ENCODE measurements around the gene APLN. TPM values are rescaled to one million over a fixed set of nuclear protein-coding genes. Genes with fewer than 3 reads are reported as not detected.

Gene APLN
- total RNA-seq, 2 donors from 2014 or later, result 0.28 to 2.5 TPM

DNA sequence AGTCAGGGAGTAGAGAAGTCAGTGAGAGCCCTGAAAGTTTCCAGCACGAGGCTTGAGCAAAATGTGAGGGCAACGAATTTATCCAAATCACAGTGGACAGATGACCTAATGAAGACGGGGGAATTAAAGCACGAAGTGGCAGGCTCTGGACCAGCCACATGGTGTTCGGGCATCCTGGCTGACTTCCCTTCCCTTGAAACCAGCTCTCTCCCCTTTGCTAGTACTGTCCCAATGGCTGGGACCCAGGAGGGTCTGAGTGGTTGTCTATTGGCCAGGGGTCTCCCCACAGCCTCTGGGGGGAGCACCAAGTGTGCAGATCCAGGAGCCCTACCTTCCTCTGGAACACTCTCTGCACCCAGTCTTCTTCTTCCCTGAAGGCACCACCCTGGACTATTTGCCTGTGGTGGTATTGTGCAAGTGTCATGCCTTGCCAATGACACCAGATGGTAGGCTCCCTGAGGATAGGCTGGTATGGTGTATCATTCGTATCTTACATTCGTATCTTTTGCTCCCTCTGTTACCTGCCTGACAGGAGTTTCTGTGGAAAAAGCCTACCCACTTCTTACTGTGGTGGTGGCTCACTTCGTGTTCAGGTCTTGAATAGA, 2.1 kb downstream of the APLN start:
- ATAC-seq (replicated peaks), result no peak
- H3K4me1 Mint-ChIP-seq, result peaks cover 4% of the 10 kb centered on the region
- no peak overlapping the region for H3K27ac Mint-ChIP-seq
- H3K9me3 Mint-ChIP-seq, result no peaks in the 10 kb centered on the region
- H3K36me3 Mint-ChIP-seq (ENCODE audit: low read depth), result peaks cover 4% of the 10 kb centered on the region
- H3K27me3 Mint-ChIP-seq, result peaks cover 7% of the 10 kb centered on the region
- H3K4me3 Mint-ChIP-seq, result peak overlapping the region; percentile 73

DNA sequence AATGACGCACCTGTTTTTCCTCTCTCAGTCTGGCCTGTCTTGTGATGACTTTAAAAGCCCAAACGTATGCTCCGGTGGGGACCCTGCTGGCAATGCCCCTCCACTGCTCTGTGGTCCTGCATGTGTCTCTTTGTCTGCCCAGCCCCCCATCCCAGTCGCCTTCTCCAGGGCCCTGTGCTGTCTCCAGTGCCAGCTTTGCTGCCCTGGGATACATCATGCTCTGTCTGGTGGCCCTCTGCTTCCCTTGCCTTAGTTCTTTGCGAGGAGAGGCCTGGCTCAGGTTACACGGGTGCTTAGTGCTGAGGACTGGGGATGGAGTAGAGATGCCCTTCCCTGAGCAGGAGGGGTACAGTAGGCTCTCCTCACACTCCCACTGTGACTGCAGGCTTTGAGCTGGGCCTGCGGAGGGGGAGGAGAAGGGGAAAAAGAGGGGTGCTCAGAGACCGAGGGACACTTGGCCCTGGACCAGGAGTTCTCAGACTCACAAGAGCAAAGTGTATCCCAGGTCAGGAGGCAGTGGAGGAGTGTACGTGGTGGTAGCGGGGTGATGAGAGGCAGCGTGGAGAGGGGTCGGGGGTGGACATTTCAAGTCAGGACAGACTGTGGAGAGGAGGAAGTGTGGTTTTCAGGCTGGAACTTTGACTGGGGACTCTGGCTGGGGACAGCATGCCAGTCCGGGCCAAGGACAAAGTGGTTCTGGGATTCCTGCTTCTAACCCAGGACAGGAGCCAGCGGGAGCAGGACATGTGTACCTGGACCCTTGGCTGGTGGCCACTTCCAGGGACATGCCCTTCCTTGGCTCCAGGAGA, 2.8 kb downstream of the APLN start:
- Mint-ChIP-seq H3K36me3 (ENCODE audit: low read depth) (peaks cover 4% of the 10 kb centered on the region), H3K27ac (no peak overlapping the region), H3K4me1 (peaks cover 4% of the 10 kb centered on the region), H3K27me3 (peaks cover 7% of the 10 kb centered on the region), H3K9me3 (no peaks in the 10 kb centered on the region), H3K4me3 (no peak overlapping the region)
- no peak for ATAC-seq (replicated peaks)

DNA sequence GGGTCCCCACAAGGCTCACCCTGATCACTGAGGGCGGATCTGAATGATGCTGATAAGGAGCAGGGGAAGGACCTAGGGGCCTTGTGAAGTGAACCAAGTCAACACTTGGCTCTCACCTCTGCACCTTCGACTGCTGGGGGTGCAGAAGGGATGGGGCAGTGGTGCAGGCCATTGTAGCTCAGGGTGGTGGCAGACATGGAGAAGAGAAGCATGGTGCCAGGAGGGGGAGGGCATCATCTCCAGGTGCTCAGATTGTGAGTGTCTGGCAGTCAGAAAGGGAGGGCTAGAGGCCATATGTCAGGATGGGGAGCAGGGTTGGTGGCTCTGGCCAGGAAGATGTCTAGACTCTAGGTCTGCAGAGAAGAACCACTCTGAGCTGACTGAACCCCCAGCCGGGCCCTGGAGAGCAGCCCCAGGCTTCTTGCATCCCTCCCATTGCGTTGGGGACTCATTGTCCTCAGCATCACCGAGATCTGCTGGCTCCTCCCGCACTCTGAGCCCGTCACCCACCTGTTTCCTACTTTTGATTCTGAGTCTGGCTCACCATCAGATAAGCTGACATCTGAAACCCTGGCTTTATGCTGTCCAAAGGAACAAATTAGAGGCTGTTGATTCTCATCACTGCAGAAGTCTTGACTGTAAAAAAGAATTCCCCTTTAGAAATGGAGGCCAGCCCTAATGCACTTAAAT, 3.8 kb downstream of the APLN start:
- Mint-ChIP-seq H3K4me1 (peaks cover 4% of the 10 kb centered on the region), H3K27me3 (peaks cover 7% of the 10 kb centered on the region), H3K27ac (no peak overlapping the region), H3K9me3 (no peaks in the 10 kb centered on the region), H3K36me3 (ENCODE audit: low read depth) (peaks cover 4% of the 10 kb centered on the region), H3K4me3 (no peak overlapping the region)
- no peak for ATAC-seq (replicated peaks)

DNA sequence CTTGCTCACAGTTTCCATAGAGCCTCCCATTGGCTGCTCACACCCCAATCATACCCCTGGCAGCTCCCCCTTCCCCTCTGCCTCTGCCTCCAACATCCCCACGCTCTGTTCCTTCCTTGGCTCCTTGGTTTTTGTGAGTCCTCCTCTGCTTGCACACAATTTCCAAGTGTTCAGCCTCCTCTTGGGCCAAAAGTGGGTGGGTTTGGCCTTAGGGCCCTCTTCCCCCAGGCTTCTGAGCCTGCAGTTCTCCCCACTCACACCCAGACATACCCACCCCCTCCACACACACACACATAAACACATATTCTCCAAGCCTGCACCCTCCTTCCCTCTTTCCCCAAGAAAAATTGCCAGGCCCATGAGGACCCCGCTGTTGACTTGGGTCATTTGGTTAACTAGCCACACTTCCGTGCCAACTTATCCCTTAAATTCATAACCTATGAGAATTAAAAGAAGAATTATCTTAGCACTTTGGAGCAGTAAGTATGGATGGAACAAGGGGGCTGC, 4.5 kb downstream of the APLN start:
- Mint-ChIP-seq H3K4me1 (no peaks in the 10 kb centered on the region), H3K36me3 (ENCODE audit: low read depth) (no peaks in the 10 kb centered on the region), H3K9me3 (no peaks in the 10 kb centered on the region), H3K27ac (no peak overlapping the region), H3K4me3 (no peak overlapping the region), H3K27me3 (no peaks in the 10 kb centered on the region)
- ATAC-seq (replicated peaks), result no peak

DNA sequence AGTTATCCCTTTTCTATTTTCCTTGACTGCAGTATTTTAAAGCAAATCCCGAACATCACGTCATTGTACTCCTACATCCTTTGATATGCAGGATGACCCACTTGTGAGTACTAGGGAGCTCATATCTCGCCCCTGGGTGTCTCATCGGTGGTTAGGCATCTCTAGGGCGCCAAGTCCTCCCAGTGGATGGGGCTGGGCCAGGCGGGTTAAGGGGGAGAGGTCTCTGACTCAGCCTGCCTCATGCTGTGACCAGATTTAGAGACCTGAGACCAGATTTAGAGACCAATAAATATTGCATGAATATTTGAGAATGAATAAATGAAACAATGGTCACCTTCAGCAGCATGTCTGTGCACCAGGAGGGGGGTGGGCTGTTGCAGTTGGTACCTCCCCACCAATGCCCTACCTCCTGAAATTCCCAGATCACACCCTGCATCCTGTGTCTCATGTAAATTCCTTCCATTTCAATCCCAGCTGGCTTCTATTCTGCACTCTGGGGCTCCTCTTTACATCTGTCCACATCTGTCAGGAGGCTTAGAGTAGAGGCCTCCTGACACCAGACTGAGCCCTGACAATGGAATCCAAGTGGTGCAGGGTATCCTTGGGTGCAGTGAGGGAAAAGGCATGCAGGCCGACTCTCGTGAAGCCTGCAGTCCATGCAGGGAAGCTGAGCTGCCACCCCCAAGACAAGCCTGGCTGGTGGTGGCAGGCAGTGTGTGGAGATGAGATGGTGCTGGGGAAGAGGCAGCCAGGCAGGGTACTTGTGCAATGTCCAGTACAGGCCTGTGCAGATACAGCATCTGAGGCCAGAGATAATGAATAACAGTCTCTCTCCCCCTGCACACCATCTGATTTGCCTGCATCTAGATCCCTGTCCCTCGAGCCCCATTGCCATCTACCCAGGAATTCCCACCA, 5.2 kb downstream of the APLN start:
- no peak overlapping the region for H3K4me3 Mint-ChIP-seq

DNA sequence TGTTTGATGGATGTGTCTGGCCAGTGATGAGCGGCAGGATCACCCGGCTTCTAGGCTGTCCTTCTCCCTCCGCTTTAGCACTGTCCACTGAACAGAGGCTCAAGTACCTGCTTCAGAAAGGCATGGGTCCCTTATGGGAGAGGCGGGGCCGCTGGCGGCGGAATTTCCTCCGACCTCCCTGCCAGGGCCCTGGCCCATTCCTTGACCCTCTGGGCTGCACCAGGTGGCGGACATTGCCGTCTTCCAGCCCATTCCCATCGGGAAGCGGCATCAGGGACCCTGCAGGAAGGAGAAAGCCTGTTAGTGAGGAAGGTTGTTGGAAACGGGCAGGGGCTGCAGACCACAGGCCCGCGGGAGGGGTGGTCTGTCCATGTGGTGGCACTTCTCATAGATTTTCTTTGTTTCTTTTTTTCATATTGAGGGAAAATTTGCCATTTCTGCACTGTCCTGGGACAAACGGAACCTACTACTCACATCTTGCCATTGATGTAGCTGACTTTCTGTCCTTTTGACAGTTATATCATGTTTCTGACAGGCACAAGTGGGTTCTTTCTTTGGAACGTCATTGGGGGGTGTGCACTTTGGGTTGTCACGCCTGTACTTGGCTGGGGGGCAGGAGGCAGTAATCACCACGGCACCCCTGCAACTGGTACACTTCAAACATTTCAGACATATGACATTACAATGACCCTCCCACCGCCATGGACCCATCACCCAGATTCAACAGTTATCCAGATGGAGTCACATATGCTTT, 6.1 kb downstream of the APLN start:
- no peaks in the 10 kb centered on the region for H3K27me3 Mint-ChIP-seq
- no peak overlapping the region for H3K27ac Mint-ChIP-seq
- ATAC-seq (replicated peaks), result no peak
- H3K9me3 Mint-ChIP-seq, result no peaks in the 10 kb centered on the region
- H3K4me3 Mint-ChIP-seq, result no peak overlapping the region
- H3K36me3 Mint-ChIP-seq (ENCODE audit: low read depth), result no peaks in the 10 kb centered on the region
- no peaks in the 10 kb centered on the region for H3K4me1 Mint-ChIP-seq

More for the DNA sequence above, 5.2 kb downstream of the APLN start:
- Mint-ChIP-seq H3K27ac (no peak overlapping the region), H3K27me3 (no peaks in the 10 kb centered on the region), H3K36me3 (ENCODE audit: low read depth) (no peaks in the 10 kb centered on the region), H3K4me1 (no peaks in the 10 kb centered on the region), H3K9me3 (no peaks in the 10 kb centered on the region)
- no peak for ATAC-seq (replicated peaks)

DNA sequence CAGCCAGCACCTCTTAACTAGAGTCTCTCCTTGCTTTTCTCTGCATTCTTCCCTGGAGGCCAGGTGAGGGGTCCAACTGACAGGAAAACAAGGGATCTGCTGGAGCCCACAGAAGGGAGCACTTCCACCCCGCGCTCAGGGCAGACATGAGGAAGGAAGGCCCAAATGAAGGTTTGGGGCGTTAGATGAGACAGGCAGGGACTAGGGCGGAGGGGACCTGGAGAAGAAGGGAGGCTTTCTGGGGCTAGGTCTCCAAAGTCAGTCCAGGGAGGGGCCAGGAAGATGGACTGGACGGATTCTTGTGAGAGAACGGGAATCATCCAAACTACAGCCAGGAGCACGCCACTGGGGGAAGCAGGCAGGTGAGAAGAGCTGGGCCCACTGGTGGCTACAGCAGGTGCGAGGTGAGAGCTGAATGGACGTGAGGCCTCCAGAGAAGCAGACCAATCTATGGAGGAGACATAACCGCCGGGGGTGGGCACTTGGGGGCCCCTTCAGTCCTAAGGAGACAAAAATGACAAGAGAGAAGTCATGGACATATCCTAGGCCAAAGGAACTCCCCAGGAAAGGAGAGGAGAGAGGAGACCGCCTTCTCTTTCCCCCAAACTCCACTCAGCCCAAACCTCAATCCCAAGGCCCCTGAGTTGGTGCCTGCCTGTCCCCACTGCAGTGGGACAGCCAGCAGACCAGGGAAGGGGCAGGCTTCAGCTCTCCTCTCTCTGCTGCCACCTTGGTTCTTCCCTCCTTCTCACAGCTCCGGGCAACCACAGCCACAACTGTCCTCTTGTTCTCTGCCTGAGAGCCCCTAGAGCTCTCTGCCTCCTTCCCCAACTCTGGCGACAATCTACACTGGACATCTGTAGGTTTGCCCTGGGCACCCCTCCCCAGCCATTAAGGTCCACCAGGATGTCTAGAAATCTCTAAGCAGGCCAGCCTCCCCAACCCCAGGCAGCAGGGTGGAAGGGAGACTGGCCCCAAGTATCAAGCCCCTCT, 7.0 kb downstream of the APLN start:
- Mint-ChIP-seq H3K36me3 (ENCODE audit: low read depth) (no peaks in the 10 kb centered on the region), H3K4me3 (no peak overlapping the region), H3K4me1 (no peaks in the 10 kb centered on the region), H3K9me3 (no peaks in the 10 kb centered on the region), H3K27ac (no peak overlapping the region), H3K27me3 (no peaks in the 10 kb centered on the region)
- no peak for ATAC-seq (replicated peaks)

DNA sequence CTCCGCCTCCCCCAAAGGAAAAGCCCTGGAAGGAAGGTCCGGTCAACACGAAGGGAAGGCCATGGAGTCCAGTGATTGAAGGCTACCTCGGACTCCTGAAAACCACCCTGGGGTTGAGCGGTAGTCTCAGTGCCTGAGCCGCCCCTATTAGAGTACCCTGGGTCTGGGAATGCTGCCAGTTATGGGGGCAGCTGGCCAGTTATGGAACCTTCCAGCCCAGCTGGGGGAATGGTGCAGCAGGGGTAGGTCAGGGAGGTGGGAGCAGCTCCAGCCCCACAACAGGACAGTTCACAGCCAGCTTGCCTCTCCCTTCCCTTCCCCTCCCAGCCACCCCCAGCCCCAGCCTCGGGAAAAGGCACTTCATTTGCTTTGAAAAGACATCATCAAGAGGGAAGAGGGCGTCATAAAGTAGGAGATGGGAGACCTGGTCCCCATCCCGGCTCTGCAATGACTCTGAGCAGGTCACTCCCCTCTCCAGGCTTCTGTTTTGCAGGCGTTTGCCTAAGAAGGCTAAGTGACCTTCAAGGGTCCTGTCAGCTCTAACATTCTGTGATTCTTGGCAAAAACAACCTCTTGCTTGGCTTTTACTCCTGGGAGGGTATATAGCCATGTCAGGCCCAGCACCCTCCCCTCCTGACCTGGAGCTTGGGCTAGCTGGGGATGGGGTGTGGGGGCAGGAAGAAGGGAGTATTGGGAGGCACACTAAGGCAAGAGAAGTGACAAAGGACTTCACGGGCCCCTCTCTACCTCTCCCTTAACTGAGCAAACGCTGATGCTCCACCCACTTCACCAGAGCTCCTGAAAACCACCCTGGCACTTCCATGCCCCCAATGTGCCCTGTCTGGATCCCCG, 8.0 kb downstream of the APLN start:
- Mint-ChIP-seq H3K36me3 (ENCODE audit: low read depth) (no peaks in the 10 kb centered on the region), H3K9me3 (no peaks in the 10 kb centered on the region), H3K27ac (no peak overlapping the region), H3K4me3 (no peak overlapping the region), H3K27me3 (no peaks in the 10 kb centered on the region), H3K4me1 (no peaks in the 10 kb centered on the region)
- no peak for ATAC-seq (replicated peaks)

DNA sequence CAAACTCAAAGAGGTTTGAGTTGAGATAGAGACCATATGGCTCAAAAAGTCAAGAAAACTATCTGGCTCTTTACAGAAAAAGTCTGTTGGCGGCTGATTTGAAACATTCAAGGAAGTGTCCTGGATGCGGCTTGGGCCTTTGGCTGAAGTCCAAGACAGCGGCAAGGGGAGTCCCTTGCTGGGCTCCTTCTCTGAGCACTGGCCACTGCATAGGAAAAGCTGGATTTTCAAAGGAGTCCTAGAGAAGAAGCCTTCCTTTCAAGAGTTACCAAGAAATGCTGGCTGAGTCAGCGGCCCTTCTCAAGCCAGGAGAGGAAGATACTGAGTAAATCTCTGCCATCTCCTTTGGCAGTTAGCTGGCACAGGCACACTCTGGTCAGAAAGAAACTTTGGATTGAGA, 12.1 kb downstream of the APLN start:
- ATAC-seq (replicated peaks), result no peak
- Mint-ChIP-seq H3K36me3 (ENCODE audit: low read depth) (no peaks in the 10 kb centered on the region), H3K27ac (no peak overlapping the region), H3K27me3 (no peaks in the 10 kb centered on the region), H3K4me1 (no peaks in the 10 kb centered on the region), H3K4me3 (no peak overlapping the region), H3K9me3 (no peaks in the 10 kb centered on the region)

DNA sequence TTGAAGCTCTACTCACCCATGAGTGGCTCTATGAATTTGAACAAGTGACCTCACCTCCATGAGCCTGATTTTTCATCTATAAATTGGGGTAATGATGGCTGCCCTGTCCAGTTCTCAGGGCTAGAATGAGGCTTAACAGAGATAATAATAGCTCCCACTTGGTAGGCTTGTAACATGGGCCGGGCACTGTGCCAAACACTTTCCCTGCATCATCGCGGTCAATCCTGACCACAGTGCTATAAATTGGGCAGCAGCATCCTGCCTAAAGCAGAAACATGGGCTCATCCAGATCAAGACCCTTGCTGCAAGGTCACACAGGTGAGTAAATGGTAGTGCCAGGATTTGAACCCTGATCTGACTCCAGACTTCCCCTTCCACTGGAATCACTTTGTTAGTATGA, 12.8 kb downstream of the APLN start:
- no peaks in the 10 kb centered on the region for H3K27me3 Mint-ChIP-seq
- no peaks in the 10 kb centered on the region for H3K4me1 Mint-ChIP-seq
- no peaks in the 10 kb centered on the region for H3K36me3 Mint-ChIP-seq (ENCODE audit: low read depth)

DNA sequence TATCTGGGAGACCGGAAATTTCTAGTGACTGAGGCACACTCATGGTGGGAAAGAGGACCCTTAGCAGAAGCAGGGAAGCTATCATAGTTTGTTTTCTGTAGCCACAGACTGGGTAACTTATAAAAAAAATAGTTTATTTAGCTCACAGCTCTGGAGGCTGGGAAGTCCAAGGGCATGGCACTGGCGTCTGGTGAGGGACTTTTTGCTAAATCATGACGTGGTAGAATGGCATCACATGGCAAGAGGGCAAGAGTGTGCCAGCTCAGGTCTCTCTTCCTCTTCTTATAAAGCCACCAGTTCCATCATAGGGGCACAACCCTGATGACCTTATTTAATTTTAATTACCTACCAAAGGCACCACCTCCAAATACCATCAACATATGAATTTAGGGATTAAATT, 13.3 kb downstream of the APLN start:
- no peaks in the 10 kb centered on the region for H3K4me1 Mint-ChIP-seq
- no peaks in the 10 kb centered on the region for H3K27me3 Mint-ChIP-seq
- no peaks in the 10 kb centered on the region for H3K9me3 Mint-ChIP-seq
- H3K36me3 Mint-ChIP-seq (ENCODE audit: low read depth), result no peaks in the 10 kb centered on the region
- ATAC-seq (replicated peaks), result no peak
- no peak overlapping the region for H3K27ac Mint-ChIP-seq
- no peak overlapping the region for H3K4me3 Mint-ChIP-seq

More for the DNA sequence above, 12.8 kb downstream of the APLN start:
- no peak for ATAC-seq (replicated peaks)
- no peak overlapping the region for H3K27ac Mint-ChIP-seq
- H3K4me3 Mint-ChIP-seq, result no peak overlapping the region
- no peaks in the 10 kb centered on the region for H3K9me3 Mint-ChIP-seq

DNA sequence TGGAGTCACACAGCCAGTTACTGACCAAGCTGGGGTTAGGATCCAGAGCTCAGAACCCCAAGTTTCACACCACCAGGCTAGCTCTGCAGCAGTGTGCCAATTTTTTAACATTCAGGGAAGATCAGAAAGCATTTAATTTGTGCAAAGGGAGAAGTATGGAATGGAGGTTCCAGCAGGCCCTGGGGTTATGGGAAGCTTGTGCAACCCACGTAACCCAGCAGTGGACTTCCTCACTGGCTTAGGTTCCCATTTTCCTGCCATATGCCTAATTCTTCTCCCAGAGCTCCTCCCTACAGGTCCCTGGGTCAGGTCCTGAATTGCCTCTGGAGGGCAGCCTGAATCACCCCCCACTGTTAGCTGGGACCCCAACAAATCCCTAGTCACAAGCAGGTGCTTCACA, 14.0 kb downstream of the APLN start:
- H3K9me3 Mint-ChIP-seq, result no peaks in the 10 kb centered on the region
- H3K4me1 Mint-ChIP-seq, result no peaks in the 10 kb centered on the region
- no peaks in the 10 kb centered on the region for H3K36me3 Mint-ChIP-seq (ENCODE audit: low read depth)
- H3K27ac Mint-ChIP-seq, result no peak overlapping the region
- no peak overlapping the region for H3K4me3 Mint-ChIP-seq
- ATAC-seq (replicated peaks), result no peak
- H3K27me3 Mint-ChIP-seq, result no peaks in the 10 kb centered on the region
